Measurements from ENCODE around the gene CBLC. TPM values are rescaled to one million over a fixed set of nuclear protein-coding genes. Genes with fewer than 3 reads are reported as not detected.

CBLC gene
- polyA plus RNA-seq, 1 donor from 2014 or later, result not detected

DNA sequence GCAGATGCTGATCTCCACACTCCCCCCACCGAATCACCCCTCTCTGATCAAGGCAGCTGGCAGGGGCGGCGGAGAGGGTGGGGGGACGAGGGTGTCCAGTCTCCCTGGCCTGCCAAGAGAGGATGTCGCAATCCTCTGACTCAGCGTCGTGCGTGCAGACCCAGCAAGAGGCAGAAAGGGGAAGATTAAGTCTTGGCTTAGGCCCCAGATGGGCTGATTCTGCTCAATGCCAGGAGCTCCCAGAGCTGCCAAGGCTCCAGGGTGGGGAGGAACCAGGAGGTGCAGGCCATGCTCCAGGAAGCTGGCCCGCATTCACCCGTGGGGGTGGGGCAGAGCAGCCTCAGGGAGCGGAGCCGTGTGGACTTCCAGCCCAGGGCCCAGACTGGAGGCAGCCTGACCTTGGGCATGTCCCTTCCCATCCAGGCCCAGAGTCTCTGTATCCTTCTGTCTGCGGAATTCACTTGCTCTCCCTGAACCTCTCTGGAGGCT is 35.8 kb upstream of the CBLC start:
- TF ChIP-seq RAD21 (conservative IDR thresholded peaks at IDR 0.05), result no peak
- TF ChIP-seq MXI1 (conservative IDR thresholded peaks at IDR 0.05; ENCODE audit: poor library complexity, severe bottlenecking), result no peak
- TF ChIP-seq SMC3 (conservative IDR thresholded peaks at IDR 0.05; ENCODE audit: poor library complexity), result no peak
- no peak for TF ChIP-seq EZH2 (IDR thresholded peaks at IDR 0.05; ENCODE audit: borderline replicate concordance, insufficient read depth, low read length, poor library complexity, severe bottlenecking)
- TF ChIP-seq, protein P1, sequence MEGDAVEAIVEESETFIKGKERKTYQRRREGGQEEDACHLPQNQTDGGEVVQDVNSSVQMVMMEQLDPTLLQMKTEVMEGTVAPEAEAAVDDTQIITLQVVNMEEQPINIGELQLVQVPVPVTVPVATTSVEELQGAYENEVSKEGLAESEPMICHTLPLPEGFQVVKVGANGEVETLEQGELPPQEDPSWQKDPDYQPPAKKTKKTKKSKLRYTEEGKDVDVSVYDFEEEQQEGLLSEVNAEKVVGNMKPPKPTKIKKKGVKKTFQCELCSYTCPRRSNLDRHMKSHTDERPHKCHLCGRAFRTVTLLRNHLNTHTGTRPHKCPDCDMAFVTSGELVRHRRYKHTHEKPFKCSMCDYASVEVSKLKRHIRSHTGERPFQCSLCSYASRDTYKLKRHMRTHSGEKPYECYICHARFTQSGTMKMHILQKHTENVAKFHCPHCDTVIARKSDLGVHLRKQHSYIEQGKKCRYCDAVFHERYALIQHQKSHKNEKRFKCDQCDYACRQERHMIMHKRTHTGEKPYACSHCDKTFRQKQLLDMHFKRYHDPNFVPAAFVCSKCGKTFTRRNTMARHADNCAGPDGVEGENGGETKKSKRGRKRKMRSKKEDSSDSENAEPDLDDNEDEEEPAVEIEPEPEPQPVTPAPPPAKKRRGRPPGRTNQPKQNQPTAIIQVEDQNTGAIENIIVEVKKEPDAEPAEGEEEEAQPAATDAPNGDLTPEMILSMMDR (IDR thresholded peaks at IDR 0.05; ENCODE audit: poor library complexity, severe bottlenecking), result no peak
- no peak for TF ChIP-seq TAF1 (IDR thresholded peaks at IDR 0.05; ENCODE audit: low read depth)
- TF ChIP-seq EP300 (conservative IDR thresholded peaks at IDR 0.05; ENCODE audit: poor library complexity, severe bottlenecking), result no peak
- no peak for TF ChIP-seq POLR2AphosphoS5 (IDR thresholded peaks at IDR 0.05)
- TF ChIP-seq, protein P2, sequence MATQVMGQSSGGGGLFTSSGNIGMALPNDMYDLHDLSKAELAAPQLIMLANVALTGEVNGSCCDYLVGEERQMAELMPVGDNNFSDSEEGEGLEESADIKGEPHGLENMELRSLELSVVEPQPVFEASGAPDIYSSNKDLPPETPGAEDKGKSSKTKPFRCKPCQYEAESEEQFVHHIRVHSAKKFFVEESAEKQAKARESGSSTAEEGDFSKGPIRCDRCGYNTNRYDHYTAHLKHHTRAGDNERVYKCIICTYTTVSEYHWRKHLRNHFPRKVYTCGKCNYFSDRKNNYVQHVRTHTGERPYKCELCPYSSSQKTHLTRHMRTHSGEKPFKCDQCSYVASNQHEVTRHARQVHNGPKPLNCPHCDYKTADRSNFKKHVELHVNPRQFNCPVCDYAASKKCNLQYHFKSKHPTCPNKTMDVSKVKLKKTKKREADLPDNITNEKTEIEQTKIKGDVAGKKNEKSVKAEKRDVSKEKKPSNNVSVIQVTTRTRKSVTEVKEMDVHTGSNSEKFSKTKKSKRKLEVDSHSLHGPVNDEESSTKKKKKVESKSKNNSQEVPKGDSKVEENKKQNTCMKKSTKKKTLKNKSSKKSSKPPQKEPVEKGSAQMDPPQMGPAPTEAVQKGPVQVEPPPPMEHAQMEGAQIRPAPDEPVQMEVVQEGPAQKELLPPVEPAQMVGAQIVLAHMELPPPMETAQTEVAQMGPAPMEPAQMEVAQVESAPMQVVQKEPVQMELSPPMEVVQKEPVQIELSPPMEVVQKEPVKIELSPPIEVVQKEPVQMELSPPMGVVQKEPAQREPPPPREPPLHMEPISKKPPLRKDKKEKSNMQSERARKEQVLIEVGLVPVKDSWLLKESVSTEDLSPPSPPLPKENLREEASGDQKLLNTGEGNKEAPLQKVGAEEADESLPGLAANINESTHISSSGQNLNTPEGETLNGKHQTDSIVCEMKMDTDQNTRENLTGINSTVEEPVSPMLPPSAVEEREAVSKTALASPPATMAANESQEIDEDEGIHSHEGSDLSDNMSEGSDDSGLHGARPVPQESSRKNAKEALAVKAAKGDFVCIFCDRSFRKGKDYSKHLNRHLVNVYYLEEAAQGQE (IDR thresholded peaks at IDR 0.05; ENCODE audit: borderline replicate concordance), result no peak
- Histone ChIP-seq H3K4me3 (ENCODE audit: low read length) (no peak overlapping the region), H3K9ac (ENCODE audit: low read length) (no peak overlapping the region), H3K4me2 (ENCODE audit: low read length) (no peak overlapping the region), H3K27ac (ENCODE audit: low read length) (no peak overlapping the region), H3K9me3 (ENCODE audit: low read length) (no peaks in the 10 kb centered on the region), H3K79me2 (replicated peaks; ENCODE audit: insufficient read depth, low read length) (no peaks in the 10 kb centered on the region), H4K20me1 (ENCODE audit: insufficient read depth) (no peaks in the 10 kb centered on the region), H2AFZ (ENCODE audit: low read depth, low read length) (no peak overlapping the region), H3K36me3 (ENCODE audit: insufficient read depth, low read length) (no peaks in the 10 kb centered on the region), H3K27me3 (ENCODE audit: insufficient read depth, low read depth, low read length) (peaks cover 21% of the 10 kb centered on the region), H3F3A (ENCODE audit: insufficient read depth, low read length, poor library complexity, severe bottlenecking) (no peaks in the 10 kb centered on the region), H3K9me2 (ENCODE audit: insufficient read depth, low read length) (no peaks in the 10 kb centered on the region)

DNA sequence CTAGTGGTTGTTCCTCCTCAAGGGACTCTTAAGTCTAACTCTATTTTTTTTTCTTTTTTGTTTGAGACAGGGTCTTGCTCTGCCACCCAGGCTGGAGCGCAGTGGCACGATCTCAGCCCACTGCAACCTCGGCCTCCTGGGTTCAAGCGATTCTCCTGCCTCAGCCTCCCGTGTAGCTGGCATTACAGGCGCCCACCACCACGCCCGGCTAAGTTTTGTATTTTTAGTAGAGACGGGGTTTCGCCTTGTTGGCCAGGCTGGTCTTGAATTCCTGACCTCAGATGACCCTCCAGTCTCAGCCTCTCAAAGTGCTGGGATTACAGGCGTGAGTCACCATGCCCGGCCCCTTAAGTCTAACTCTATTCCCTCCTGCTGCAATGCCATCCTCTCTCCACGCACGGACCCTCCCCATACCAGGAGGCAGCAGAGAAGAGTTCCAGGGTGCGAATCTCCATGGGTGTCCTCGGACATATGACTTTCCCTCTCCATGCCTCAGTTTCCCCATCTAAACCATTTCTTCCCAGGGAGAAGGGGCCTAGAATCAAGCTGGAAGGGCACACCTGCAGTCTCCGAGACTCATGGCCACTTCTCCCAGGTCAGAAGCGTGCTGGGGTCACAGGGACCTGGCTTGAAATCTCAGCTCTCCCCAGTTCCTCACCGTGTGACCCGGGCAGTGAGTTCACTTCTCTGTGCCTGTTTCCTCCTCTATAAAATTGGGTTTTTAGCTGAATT is 35.2 kb upstream of the CBLC start:
- Histone ChIP-seq H3K36me3 (ENCODE audit: insufficient read depth, low read length) (no peaks in the 10 kb centered on the region), H3K27me3 (ENCODE audit: insufficient read depth, low read depth, low read length) (peaks cover 27% of the 10 kb centered on the region), H3K79me2 (replicated peaks; ENCODE audit: insufficient read depth, low read length) (no peaks in the 10 kb centered on the region), H3K9ac (ENCODE audit: low read length) (no peak overlapping the region), H3K9me2 (ENCODE audit: insufficient read depth, low read length) (no peaks in the 10 kb centered on the region), H3K9me3 (ENCODE audit: low read length) (no peaks in the 10 kb centered on the region), H4K20me1 (ENCODE audit: insufficient read depth) (no peaks in the 10 kb centered on the region), H3K4me3 (ENCODE audit: low read length) (no peak overlapping the region), H3K27ac (ENCODE audit: low read length) (no peak overlapping the region), H2AFZ (ENCODE audit: low read depth, low read length) (no peak overlapping the region), H3F3A (ENCODE audit: insufficient read depth, low read length, poor library complexity, severe bottlenecking) (no peaks in the 10 kb centered on the region), H3K4me2 (ENCODE audit: low read length) (no peak overlapping the region)
- TF ChIP-seq POLR2AphosphoS5 (IDR thresholded peaks at IDR 0.05), result no peak

All from neural cell (in vitro differentiated cells).